ENCODE data around the gene FCHO2. TPM values are rescaled to one million over a fixed set of nuclear protein-coding genes. Genes with fewer than 3 reads are reported as not detected.

The FCHO2 gene
- total RNA-seq, 1 donor from 2014 or later, result 20.1 TPM

- ATAC-seq, result no peak
- intact Hi-C loops (cut with micrococcal nuclease), result no loop called here
- no peak for DNase-seq
Observed at GRCh38 chr5:73096239-73096575, 140.4 kb downstream of the FCHO2 start.

DNA sequence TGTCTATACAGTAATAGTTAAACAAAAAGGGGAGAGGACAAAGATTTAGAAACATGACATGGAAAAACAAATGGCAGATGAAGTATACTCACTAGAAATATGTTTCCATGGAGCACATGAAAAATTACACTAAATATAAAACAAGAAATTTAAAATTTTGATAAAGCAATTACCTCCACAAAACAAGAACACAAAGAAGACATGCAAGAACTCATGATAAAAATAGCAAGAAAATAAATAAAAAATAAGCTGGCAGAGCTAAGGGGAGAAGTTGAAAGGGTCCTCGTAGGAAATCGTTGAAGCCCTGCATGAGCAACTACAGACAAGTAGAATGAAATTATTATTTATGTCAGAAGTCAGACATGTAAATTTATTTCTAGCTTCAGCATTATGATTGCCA lies 141.9 kb downstream of the FCHO2 start:
- DNase-seq (no peak), ATAC-seq (no peak)
- intact Hi-C loops (cut with micrococcal nuclease), result no loop called here

DNA sequence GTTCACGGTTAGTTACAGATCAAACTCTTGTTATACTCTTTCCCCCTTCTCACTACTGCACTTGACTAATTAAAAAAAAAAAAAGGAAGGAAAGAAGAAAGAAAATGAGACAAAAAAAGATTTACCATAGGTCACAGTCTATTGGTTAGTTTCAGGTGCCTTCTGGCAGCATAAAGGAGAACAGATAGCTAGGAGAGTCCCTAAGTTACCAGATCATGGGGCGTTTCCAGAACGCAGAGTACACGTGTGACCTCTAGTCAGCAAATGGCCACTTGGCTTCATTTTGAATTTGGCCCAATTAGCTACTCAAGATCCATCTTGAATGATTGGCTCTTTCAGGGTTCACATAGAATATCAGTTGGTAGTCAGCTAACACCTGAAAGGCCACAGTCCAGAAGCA lies 144.3 kb downstream of the FCHO2 start:
- ATAC-seq, result no peak
- intact Hi-C loops (cut with micrococcal nuclease), result no loop called here

GRCh38 chr5:73103870-73104299 lies 148.0 kb downstream of the FCHO2 start:
- DNase-seq (no peak), ATAC-seq (no peak)
- intact Hi-C loops (cut with micrococcal nuclease), result no loop called here

More for the DNA sequence above, 144.3 kb downstream of the FCHO2 start:
- no peak for DNase-seq

- ATAC-seq (no peak), DNase-seq (no peak)
- intact Hi-C loops (cut with micrococcal nuclease), result no loop called here
Observed at GRCh38 chr5:73104326-73104725, 148.5 kb downstream of the FCHO2 start.

- ATAC-seq (no peak), DNase-seq (no peak)
- intact Hi-C loops (cut with micrococcal nuclease), result no loop called here
Observed at GRCh38 chr5:73106335-73106734, 150.5 kb downstream of the FCHO2 start.

DNA sequence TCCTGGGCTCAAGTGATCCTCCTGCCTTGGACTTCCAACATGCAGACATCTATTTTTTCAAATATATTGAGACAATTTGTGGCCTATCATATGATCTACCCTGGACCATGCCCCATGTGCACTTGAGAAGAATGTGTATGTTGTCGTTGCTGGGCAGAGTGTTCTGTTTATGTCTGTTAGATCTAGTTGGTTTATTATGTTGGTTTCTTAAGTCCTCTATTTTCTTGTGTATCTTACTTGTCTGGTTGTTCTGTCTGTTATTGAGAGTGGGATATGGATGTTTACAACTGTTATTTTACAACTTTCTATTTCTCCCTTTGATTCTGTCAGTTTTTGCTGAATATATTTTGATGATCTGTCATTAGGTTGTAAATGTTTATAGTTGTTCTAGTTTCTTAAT lies 154.3 kb downstream of the FCHO2 start:
- DNase-seq, result no peak
- ATAC-seq, result no peak
- intact Hi-C loops (cut with micrococcal nuclease), result no loop called here

GRCh38 chr5:73111536-73111935 lies 155.7 kb downstream of the FCHO2 start:
- intact Hi-C loops (cut with micrococcal nuclease), result no loop called here
- DNase-seq (no peak), ATAC-seq (no peak)

DNA sequence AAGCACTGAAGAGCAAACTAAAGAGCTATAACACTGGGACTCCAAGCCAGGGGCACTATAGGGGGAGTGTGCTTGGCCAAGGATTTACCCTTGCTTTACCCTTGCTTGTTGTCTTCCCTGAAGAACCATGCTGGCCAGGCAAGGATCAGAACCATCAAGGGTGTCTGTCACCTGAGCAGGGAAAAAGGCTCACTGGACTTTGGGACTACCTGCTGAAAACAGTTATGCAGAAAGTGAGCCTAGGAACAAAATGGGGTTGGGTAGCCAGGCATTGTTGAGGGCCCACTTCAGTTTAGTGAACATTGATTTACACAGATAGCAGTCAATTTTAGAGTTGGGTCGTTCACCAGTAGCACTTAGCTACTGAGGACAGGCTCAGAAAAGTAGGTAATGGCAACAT lies 156.5 kb downstream of the FCHO2 start:
- ATAC-seq (no peak), DNase-seq (no peak)
- intact Hi-C loops (cut with micrococcal nuclease), result no loop called here

- ATAC-seq (no peak), DNase-seq (no peak)
- intact Hi-C loops (cut with micrococcal nuclease), result no loop called here
Observed at GRCh38 chr5:73114044-73114688, 158.3 kb downstream of the FCHO2 start.

DNA sequence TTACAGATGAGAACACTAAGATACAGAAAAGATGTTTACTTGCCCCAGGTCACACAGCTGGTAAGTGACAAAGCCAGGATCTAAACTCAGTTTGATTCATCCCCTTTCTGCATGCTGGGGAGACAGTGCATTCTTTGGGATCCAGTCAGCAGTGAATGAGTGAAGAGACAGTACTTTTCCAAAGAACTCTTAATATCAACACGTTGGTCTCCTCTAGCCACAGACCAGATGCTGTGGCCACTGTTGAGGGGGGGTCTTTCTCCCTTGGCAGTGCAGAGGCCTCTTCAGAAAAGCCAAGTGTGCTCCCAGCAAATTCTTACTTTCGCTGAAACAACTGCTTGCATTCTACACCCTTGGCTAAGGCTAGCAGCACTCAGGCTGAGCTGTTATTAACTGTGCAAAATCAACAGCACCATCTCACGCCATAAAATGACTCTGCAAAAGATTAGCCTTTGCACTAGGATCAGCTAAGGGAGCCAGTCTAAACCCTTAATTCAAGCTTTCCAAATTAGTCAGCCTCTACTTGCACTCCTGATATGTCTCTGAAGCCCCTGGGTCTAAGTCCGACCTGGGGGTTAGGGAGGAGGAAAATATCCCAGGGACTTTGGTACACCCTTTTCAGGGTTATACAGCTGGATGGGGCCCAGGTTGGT lies 159.7 kb downstream of the FCHO2 start:
- DNase-seq, result no peak
- intact Hi-C loops (cut with micrococcal nuclease), result no loop called here
- ATAC-seq, result no peak

DNA sequence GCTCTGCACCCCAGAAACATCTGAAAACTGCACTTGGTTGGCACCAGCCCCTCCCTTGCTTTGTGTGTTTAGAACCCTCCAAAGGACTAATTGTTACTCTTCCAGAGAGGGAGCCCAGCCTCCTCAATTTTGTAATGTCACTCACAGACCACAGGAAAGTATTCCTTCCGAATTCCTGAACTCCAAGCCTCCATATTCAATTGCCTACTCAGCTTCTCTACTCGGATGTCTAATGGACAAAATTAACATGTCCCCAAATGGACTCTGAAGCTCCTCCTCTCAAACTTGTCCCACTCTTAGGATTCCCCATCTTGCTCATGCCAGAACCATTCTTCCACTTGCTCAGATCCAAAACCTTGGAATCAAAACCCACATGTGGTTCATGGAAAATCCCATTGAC lies 160.7 kb downstream of the FCHO2 start:
- DNase-seq, result no peak
- no peak for ATAC-seq
- intact Hi-C loops (cut with micrococcal nuclease), result no loop called here

- ATAC-seq, result no peak
- intact Hi-C loops (cut with micrococcal nuclease), result no loop called here
- DNase-seq, result no peak
Observed at GRCh38 chr5:73117088-73117740, 161.4 kb downstream of the FCHO2 start.

DNA sequence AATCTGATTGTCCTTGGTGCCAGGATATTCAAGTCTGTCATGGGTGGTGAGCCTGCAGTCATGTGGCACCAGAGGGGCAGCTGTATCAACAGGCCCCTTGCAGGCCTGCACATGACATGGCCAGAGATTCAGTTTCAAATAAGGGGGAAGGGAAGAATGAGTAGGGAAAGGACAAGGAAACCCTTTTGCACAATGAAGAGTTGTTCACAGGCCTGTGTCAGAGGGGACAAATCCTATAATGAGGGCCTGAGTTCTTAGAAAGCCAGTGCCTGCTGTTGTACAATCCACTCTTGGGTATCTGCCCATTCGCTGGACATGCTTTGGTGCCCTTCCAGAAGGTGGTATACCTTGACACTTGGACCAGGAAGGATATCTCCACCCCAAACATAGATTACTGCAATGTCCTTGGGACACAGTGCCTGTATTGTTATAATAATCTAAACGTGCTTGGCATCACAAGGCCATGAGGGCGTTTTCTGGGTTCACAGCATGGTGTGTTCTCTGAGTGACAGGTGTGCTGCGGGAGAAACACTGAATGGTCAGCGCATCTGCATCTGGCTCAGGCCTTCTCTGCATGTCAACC lies 162.6 kb downstream of the FCHO2 start:
- ATAC-seq (no peak), DNase-seq (no peak)
- intact Hi-C loops (cut with micrococcal nuclease), result no loop called here

DNA sequence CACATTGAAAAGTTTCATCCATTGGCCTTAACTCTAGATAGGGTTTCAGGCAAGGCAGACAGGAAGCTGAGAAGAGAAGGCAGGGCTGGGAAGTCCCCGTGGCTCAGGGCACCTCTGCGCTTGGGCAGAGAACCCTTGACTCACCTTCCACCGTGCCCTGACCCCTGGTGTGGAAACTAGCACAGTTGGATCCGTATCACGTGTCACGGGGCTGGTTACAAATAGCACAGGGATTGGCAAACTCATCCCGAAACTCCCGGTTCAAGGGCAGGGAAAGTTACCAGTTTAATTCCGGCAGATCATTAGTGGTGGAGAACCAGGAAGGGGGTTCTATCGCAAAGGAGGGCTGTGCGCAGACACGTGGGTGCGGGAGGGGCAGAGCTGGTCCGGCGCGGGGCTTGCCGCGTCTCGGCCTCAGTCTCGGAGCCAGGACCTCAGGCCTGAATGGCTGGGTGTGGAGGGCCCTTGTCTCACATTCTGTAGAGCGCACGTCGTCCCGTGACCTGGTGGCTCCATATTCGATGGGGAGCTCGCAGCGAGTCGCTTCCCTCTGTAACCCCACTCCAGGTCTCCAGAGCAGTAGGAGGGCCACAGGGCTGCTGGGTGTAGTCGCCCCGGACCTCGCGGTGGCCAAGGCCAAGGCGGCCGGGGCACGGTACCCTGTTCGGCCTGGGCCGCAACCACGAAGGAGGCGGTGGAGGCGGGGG lies 163.8 kb downstream of the FCHO2 start:
- no peak for DNase-seq
- intact Hi-C loops (cut with micrococcal nuclease), result no loop called here
- no peak for ATAC-seq

- peak; percentile 73 for ATAC-seq
- peak; percentile 42 for DNase-seq
- intact Hi-C loops (cut with micrococcal nuclease), result no loop called here
Observed at GRCh38 chr5:73120222-73121118, 164.6 kb downstream of the FCHO2 start, which contains the start of gene TMEM171. TSS of gene TMEM171 (plus strand) at chr5:73120575. CDS start at chr5:73123374, 2,799 bp downstream.

DNA sequence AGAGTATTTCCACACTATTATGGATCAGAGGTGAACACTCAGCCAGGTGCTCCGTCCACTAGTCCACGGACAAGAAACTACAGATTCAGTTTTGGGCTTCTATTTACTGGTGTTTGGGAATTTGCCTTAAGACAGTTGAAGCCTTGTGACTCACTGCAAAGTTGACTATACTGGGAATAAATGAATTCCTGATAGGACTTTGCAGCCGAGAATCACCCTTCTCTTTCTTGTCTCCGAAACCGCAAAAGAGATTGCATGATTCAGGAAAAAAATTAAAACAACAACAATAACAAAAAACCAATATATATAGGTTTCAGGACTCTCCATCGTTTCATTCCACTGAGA lies 165.2 kb downstream of the FCHO2 start:
- intact Hi-C loops (cut with micrococcal nuclease), result no loop called here
- ATAC-seq (no peak), DNase-seq (no peak)

GRCh38 chr5:73122875-73123810 lies 167.3 kb downstream of the FCHO2 start:
- intact Hi-C loops (cut with micrococcal nuclease), result no loop called here
- ATAC-seq, result no peak

More at GRCh38 chr5:73122875-73123810, 167.3 kb downstream of the FCHO2 start:
- DNase-seq, result no peak
